H9 (cell line): ENCODE data around the gene NOS1AP. TPM values are rescaled to one million over a fixed set of nuclear protein-coding genes. Genes with fewer than 3 reads are reported as not detected.

Experiments
- DNase-seq: peaks from one replicate; pipeline ENCODE4 v3.0.0-alpha.2; 2017
- H2AFZ ChIP-seq: one replicate; pipeline ENCODE4 v1.6.1; 2013; ENCODE audit warnings: mild to moderate bottlenecking, low read length, control low read depth, moderate library complexity
- H2AK5ac ChIP-seq: 2 replicates; pipeline ENCODE4 v1.6.1; 2013; ENCODE audit warnings: low read length, control low read depth, mixed read lengths; ENCODE audit not compliant: insufficient read length
- H2BK120ac ChIP-seq: one replicate; pipeline ENCODE4 v1.6.1; 2013; ENCODE audit warnings: low read depth, mild to moderate bottlenecking, low read length, control low read depth, inconsistent platforms; ENCODE audit not compliant: poor library complexity, severe bottlenecking
- H2BK12ac ChIP-seq: 2 replicates; pipeline ENCODE4 v1.6.1; 2013; ENCODE audit warnings: low read length, control low read depth, mixed read lengths, low read depth; ENCODE audit not compliant: insufficient read length
- H2BK15ac ChIP-seq: 2 replicates; pipeline ENCODE4 v1.6.1; 2013; ENCODE audit warnings: low read depth, low read length, control low read depth
- H2BK20ac ChIP-seq: one replicate; pipeline ENCODE4 v1.6.1; 2013; ENCODE audit warnings: low read depth, mild to moderate bottlenecking, low read length, control low read depth, inconsistent platforms; ENCODE audit not compliant: poor library complexity, severe bottlenecking
- H2BK5ac ChIP-seq: 2 replicates; pipeline ENCODE4 v1.6.1; 2013; ENCODE audit warnings: low read length, control low read depth, mixed read lengths; ENCODE audit not compliant: insufficient read length
- H3K14ac ChIP-seq: 2 replicates; pipeline ENCODE4 v1.6.1; 2013; ENCODE audit warnings: low read length, control low read depth; ENCODE audit not compliant: insufficient read depth
- H3K18ac ChIP-seq: 2 replicates; pipeline ENCODE4 v1.6.1; 2013; ENCODE audit warnings: low read depth, mild to moderate bottlenecking, mixed read lengths, low read length, control low read depth; ENCODE audit not compliant: insufficient read length
- H3K23ac ChIP-seq: 2 replicates; pipeline ENCODE4 v1.6.1; 2013; ENCODE audit warnings: low read length, control low read depth, mixed read lengths, low read depth; ENCODE audit not compliant: insufficient read length
- H3K23me2 ChIP-seq: 2 replicates; pipeline ENCODE4 v1.6.1; 2013; ENCODE audit warnings: low read depth, mild to moderate bottlenecking, mixed read lengths, low read length, control low read depth; ENCODE audit not compliant: insufficient read length, poor library complexity, severe bottlenecking
- H3K27ac ChIP-seq: 2 replicates; pipeline ENCODE4 v1.5.1; 2013; ENCODE audit warnings: low read length, control low read depth, mixed read lengths, low read depth; ENCODE audit not compliant: insufficient read length
- H3K27me3 ChIP-seq: 2 replicates; pipeline ENCODE4 v1.6.1; 2013; ENCODE audit warnings: low read length, control low read depth, inconsistent platforms; ENCODE audit not compliant: insufficient read depth
- H3K4ac ChIP-seq: 2 replicates; pipeline ENCODE4 v1.6.1; 2013; ENCODE audit warnings: low read depth, mild to moderate bottlenecking, control low read depth, inconsistent platforms, low read length, moderate library complexity
- H3K4me1 ChIP-seq: 2 replicates; pipeline ENCODE4 v1.6.1; 2013; ENCODE audit warnings: low read length, control low read depth, inconsistent platforms; ENCODE audit not compliant: insufficient read depth
- H3K4me2 ChIP-seq: 2 replicates; pipeline ENCODE4 v1.6.1; 2013; ENCODE audit warnings: low read length, control low read depth, mixed read lengths; ENCODE audit not compliant: insufficient read length, insufficient read depth
- H3K56ac ChIP-seq: 2 replicates; pipeline ENCODE4 v1.6.1; 2013; ENCODE audit warnings: low read depth, mild to moderate bottlenecking, mixed read lengths, low read length, control low read depth; ENCODE audit not compliant: insufficient read length
- H3K79me1 ChIP-seq: 2 replicates; pipeline ENCODE4 v1.6.1; 2013; ENCODE audit warnings: low read depth, mild to moderate bottlenecking, moderate library complexity, low read length, control low read depth, inconsistent platforms; ENCODE audit not compliant: insufficient read depth, poor library complexity, severe bottlenecking
- H3K79me2 ChIP-seq: 2 replicates; pipeline ENCODE4 v1.6.1; 2013; ENCODE audit warnings: low read length, control low read depth, inconsistent platforms; ENCODE audit not compliant: insufficient read depth
- H3K9ac ChIP-seq: 2 replicates; pipeline ENCODE4 v1.6.1; 2013; ENCODE audit warnings: low read length, control low read depth, mixed read lengths; ENCODE audit not compliant: insufficient read length; ENCODE audit errors: extremely low read depth
- H3K9me3 ChIP-seq: one replicate; pipeline ENCODE4 v1.6.1; 2013; ENCODE audit warnings: low read depth, low read length, inconsistent platforms; ENCODE audit not compliant: control insufficient read depth
- H3T11ph ChIP-seq: one replicate; pipeline ENCODE4 v1.6.1; 2013; ENCODE audit warnings: mild to moderate bottlenecking, low read length, control low read depth, inconsistent platforms
- H4K20me1 ChIP-seq: one replicate; pipeline ENCODE4 v1.6.1; 2013; ENCODE audit not compliant: control insufficient read depth, insufficient read length, insufficient read depth
- H4K5ac ChIP-seq: 2 replicates; pipeline ENCODE4 v1.6.1; 2013; ENCODE audit warnings: low read depth, mild to moderate bottlenecking, mixed read lengths, low read length, control low read depth; ENCODE audit not compliant: insufficient read length
- H4K8ac ChIP-seq: replicated peaks from 2 replicates; pipeline ENCODE4 v1.6.1; 2013; ENCODE audit warnings: low read length, control low read depth, mixed read lengths, low read depth; ENCODE audit not compliant: insufficient read length
- H4K91ac ChIP-seq: 2 replicates; pipeline ENCODE4 v1.6.1; 2013; ENCODE audit warnings: low read depth, mild to moderate bottlenecking, moderate library complexity, mixed read lengths, low read length, control low read depth; ENCODE audit not compliant: insufficient read length
- H3K27ac Mint-ChIP-seq, 3 experiments: 2 replicates in 2 of 3; 3 replicates in 1 of 3; pipeline ENCODE4 v1.8.0; 2020 to 2021; ENCODE audit warnings: mixed read lengths in 3 of 3, mild to moderate bottlenecking in 1 of 3, moderate library complexity in 1 of 3
- H3K27me3 Mint-ChIP-seq: 2 replicates; pipeline ENCODE4 v1.8.0; 2021; ENCODE audit warnings: low read depth, mild to moderate bottlenecking, moderate library complexity, mixed read lengths
- H3K36me3 Mint-ChIP-seq, 3 experiments: 2 replicates in 2 of 3; 3 replicates in 1 of 3; pipeline ENCODE4 v1.8.0; 2020 to 2021; ENCODE audit warnings: low read depth in 3 of 3, mixed read lengths in 3 of 3; ENCODE audit not compliant: insufficient read depth in 1 of 3
- H3K4me1 Mint-ChIP-seq, 2 experiments: 2 replicates each; pipeline ENCODE4 v1.8.0; 2020; ENCODE audit warnings: mixed read lengths in 2 of 2
- H3K4me3 Mint-ChIP-seq, 2 experiments: 2 replicates in 1 of 2; 3 replicates in 1 of 2; pipeline ENCODE4 v1.8.0; 2020 to 2021; ENCODE audit warnings: mild to moderate bottlenecking in 2 of 2, mixed read lengths in 2 of 2, moderate library complexity in 1 of 2
- H3K9me3 Mint-ChIP-seq, 2 experiments: 2 replicates in 1 of 2; 3 replicates in 1 of 2; pipeline ENCODE4 v1.8.0; 2020; ENCODE audit warnings: mild to moderate bottlenecking in 2 of 2, mixed read lengths in 2 of 2, moderate library complexity in 1 of 2
- CTCF ChIP-seq: fragments of 200-600 bp; sonication (generic); conservative IDR thresholded peaks from 3 replicates; pipeline ENCODE4 v1.8.0; 2021; ENCODE audit warnings: antibody characterized with exemption, mild to moderate bottlenecking
- WGBS: extraction: QIAGEN DNeasy Blood & Tissue Kit; methylation state at CpG from one replicate; pipeline ENCODE4 v1.1.7; 2013; ENCODE audit warnings: missing lambda C conversion rate, low lambda C conversion rate, mixed read lengths; ENCODE audit not compliant: insufficient read length; ENCODE audit errors: extremely low coverage; 5-methylcytosine and 5-hydroxymethylcytosine counted together
- total RNA-seq: library from RNA; stranded (reverse); gene quantifications from 2 replicates; pipeline ENCODE4 v1.2.1, GENCODE V29; 2021

Gene NOS1AP
- total RNA-seq, 1 experiment from 2014 or later = 8.4 TPM

DNA sequence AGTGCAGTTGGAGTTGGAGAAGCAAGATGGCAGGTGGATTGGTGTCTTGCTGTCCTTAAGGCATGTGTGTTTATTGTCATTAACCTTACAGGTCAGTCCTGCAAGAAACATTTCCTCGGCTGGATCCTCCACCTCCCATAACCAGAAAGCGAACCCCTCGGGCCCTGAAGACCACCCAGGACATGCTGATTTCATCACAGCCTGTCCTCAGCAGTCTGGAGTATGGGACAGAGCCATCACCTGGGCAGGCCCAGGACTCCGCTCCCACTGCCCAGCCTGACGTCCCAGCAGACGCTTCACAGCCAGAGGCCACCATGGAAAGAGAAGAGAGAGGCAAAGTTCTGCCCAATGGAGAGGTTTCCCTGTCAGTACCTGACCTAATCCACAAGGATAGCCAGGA is 313.6 kb downstream of the NOS1AP start:
- Mint-ChIP-seq H3K4me1 (peaks cover 9 to 13% of the 10 kb centered on the region in 2 experiments), H3K9me3 (no peaks in the 10 kb centered on the region), H3K36me3 (peaks cover 8 to 23% (median 18%) of the 10 kb centered on the region in 3 experiments; a peak in 6 of 7 replicates), H3K27me3 (no peaks in the 10 kb centered on the region; the same call in 1 of the 2 replicates), H3K4me3 (no peak overlapping the region), H3K27ac (no peak overlapping the region)
- Histone ChIP-seq H2BK5ac (no peak overlapping the region), H2BK15ac (no peak overlapping the region), H3K4me2 (no peak overlapping the region), H2AK5ac (no peak overlapping the region), H3K9me3 (no peaks in the 10 kb centered on the region), H3K14ac (no peak overlapping the region; the same call in 1 of the 2 replicates), H3K27me3 (no peaks in the 10 kb centered on the region), H2BK12ac (no peak overlapping the region), H3T11ph (no peak overlapping the region), H2AFZ (no peak overlapping the region), H3K27ac (no peak overlapping the region), H3K56ac (no peak overlapping the region), H3K4ac (no peak overlapping the region), H3K9ac (no peak overlapping the region), H4K20me1 (no peaks in the 10 kb centered on the region), H2BK120ac (no peak overlapping the region), H3K79me1 (no peaks in the 10 kb centered on the region), H4K8ac (no peak overlapping the region), H4K91ac (no peak overlapping the region), H4K5ac (no peak overlapping the region), H3K18ac (no peak overlapping the region), H3K23ac (no peak overlapping the region), H3K4me1 (no peaks in the 10 kb centered on the region), H3K79me2 (no peaks in the 10 kb centered on the region), H3K23me2 (no peaks in the 10 kb centered on the region), H2BK20ac (no peak overlapping the region)
- WGBS = no CpG with 5 or more reads among the region's 6 CpGs
- no peak for TF ChIP-seq CTCF
- DNase-seq = no peak
